ENCODE results near the gene ZMYM4.
A peak's percentile ranks its signal among the peaks of the same experiment; 100 is the strongest.
"Not testable (repeated sequence)": the region's sequence is repeated elsewhere in the genome, so short reads cannot be mapped to it uniquely, and the experiment has no call there.

The ZMYM4 gene
- 52.2 to 115 (median 70.0) reads per million in 18 experiments for total RNA-seq

DNA sequence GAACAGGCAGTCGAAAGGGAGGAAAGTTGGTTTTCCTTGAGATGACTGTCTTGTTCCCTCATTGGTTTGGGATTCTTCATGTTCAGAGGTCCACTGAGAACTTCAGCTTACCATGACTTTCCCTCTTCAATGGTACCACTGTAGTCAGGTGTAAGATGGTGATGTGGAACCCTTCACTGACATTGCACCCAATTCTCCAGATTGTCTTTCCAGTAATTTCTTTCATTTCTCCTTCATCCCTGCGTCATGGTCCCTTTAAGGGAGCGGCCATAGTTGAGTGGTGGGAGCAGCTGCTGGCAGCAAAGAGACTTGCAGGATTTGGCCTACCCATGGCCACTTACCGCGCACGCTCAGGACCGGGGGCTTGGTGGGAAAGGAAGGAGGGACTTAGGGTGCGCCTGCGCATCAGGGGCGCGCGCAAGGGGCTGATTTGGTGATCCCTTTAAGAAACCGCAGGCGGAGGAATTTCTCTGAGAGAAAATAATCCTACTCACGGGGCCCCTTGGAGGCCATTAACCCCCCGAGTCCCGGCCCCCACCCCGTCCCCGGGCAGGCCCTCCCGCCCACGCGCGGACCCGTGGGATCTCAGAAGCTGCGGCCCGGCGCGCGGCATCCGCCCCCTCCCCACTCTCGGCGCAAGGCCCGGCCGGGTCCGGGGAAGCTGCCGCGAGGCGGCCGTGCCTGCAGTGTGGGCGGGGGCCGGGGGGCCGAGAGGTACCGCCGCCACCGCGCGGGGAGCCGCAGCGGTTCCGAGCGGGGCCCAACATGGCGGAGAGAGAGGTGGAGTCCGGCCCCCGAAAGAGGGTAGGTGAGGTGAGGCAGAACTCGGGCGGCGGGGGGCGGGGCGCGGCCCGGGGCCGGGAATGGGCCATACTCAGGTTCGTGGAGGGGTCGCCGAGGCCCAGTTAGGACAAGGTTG lies at the start of gene ZMYM4:
Gene ZMYM4, plus strand, starts transcription at position 428 of the 919 bp plus-strand sequence. Its CDS starts 338 bp downstream, at position 766.
- peak; percentile 96 to 97 for DNase-seq

DNA sequence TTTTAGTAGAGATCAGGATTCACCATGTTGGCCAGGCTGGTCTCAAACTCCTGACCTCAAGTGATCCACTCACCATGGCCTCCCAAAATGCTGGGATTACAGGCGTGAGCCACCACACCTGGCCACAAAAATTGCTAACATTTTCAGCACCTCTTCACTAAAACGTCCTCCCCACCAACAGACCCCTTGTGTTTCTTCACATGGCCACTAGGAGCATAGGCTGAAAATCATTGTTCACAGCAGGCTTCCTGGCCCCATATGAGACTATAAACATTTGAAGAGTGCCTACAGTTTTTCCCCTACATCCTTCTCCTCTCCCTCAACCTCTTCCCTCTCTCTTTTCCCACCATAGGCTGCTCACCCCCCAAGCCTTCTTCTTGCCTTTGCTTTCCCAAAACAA lies 47.5 kb upstream of the ZMYM4 start:
- DNase-seq = no peak

DNA sequence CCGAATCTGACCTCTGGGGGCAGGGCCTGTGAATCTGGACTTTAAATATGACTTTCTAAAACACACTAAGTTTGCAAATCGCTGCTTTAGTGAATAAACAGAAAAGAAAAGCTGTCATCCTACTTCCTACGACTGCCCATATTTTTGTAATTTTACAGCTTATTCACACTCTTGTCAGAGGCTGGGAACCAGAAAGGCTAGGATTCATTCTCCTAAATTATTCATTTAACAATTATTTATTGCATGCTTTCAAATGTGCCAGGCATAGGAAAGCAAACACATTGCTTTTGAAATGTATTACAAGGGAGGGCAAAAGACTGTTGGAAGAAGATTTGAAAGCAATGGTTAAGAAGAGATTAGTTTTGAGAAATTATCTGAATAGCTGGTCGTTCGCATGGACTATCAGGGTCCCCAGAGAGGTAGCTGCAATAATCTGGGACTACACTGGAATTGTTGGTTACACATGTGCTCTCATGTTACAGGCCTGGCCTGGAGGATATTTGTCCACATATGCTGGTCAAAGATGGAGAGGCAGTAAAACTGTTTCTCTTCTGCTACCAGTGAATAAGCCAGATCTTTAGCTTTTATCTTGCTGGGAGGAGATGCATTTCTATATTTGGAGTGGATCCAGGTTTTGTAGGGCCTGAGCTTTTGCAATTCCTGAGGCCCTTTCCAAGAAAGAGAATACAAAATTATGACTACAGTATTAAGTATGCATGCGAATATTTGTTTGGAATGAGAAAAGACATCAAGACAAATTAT lies 46.0 kb upstream of the ZMYM4 start:
- DNase-seq = no peak

DNA sequence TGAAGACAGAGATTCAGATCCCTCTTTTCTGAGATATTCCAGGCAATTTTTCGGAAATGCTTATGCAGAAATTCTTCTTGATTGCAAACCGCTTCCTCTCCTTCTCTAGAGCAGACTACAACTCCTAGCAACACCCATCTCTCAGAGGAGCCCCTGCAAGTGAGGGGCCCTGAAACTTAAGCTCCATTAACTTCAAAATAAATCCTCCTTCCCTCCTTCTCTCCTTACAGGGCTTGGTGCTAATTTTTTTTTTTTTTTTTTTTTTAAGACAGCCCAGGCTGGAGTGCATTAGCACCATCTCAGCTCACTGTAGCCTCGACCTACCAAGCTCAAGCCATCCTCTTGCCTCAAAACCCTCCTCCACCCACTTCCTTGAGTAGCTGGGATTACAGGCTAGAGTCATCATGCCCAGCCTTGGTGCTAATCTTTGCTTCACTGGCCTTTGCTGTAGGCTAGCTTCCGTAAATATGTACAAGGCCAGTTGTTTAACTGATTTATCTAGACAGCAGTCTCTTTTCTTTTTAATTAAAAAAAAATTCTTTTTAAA lies 45.4 kb upstream of the ZMYM4 start:
- no peak for DNase-seq

DNA sequence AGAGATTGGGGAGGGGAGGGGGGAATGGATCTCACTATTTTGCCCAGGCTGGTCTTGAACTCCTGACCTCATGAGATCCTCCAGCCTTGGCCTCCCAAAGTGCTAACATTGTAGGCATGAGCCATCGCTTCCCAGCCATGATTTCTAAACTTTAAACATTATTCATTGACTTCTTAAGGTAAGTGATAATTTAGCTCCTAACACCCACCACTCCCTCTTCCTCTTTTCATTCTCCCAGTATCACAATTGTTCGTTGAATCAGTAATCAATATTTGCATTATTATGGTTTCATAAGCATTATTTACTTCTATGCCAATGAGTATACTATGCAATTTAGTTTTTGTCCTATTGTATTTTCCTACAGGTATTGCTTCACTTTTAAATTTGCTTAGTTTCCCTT lies 42.0 kb upstream of the ZMYM4 start:
- no peak for DNase-seq

DNA sequence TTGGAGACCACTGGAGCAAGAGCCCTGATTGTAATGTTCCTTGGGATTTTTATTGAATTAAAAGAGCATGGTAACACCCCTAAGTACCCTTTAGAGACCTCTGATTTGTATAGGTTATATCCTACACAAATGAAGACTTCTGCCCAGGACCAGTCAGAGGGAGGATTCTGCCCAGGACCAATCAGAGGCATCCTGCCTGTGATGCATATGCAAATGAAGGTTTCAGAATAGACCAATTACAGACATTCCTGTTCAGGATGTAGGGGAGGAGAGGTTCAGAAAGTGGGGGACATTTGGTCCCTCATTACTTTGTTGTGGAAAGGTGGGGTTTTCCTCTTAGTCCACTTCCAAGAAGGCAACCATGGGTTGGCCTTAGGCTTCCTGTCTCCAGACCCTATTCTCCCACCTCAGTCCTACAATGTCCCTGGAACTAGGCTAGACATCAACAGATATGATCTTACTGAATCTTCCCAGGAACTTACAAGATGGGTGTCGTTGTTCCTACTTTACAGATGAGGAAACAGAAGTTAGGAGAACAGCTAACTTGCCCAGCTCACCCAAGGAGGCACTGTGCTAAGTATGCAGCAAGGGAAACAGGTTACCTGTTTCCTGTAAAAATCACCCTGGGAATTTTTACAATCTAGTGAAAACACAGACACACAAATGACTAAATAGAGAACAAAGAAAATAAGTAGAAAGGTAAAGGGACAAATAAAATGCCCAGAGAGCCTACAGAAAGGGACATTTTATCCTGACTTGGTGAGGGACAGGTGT lies 38.7 kb upstream of the ZMYM4 start:
- no peak for DNase-seq

DNA sequence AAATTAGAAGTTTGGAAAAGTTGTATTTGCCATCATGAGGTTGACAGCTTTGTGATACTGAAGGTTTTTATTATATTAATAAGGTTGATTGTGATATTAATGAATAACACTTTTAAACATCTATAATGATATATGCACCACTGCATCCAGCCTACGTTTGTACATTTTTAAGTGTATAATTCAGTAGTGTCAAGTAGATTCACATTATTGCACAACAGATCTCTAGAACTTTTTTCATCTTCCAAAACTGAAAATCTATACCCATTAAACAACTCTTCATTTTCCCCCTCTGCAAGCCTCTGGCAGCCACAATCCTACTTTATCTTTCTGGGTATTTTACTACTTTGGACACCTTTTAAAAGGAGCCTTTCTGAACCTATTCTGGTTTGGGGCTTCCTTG lies 37.2 kb upstream of the ZMYM4 start:
- DNase-seq = no peak

DNA sequence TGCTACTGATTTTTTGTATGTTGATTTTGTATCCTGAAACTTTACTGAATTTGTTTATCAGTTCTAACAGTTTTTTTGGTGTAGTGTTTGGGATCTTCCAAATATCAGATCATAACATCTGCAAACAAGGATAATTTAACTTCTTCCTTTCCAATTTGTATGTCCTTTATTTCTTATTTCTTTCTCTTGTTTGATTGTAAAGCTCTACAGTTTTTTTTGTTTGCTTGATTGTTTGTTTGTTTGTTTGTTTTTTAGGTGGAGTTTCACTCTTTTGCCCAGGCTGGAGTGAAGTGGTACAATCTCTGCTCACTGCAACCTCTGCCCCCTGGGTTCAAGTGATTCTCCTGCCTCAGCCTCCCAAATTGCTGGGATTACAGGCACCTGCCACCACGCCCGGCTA lies 31.7 kb upstream of the ZMYM4 start:
- not testable (repeated sequence) for DNase-seq

DNA sequence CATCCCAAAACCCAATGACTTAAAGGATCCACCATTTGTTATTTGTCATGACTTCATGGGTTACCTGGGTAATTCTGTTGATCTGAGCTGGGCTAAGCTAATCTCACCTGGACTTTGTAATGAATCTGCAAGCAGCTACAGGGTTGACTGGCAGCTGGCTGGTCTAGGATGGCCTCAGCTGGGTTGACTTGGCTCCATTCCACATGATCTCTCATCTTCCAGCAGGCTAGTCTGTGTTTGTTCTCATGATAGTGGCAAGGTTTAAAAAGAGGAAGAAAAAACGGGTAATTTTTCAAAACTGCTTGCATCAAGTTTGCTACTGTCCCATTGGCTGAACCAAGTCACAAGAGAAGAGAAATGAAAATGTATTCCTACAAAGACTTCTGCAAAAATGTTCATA lies 24.8 kb upstream of the ZMYM4 start:
- DNase-seq = peak; percentile 77 to 90

DNA sequence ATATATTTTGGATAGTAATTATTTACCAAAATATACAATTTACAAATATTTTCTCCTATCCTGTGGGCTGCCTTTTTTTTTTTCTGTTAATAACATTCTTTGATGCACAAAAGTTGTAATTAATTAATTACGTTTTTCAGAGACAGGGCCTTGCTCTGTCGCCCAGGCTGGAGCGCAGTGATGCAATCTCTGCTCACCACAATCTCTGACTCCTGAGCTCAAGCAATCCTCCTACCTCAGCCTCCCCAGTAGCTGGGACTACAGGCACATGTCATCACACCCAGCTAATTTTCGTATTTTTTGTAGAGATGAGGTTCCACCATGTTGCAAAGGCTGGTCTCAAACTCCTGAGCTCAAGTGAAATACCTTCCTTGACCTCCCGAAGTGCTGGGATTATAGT lies 21.3 kb upstream of the ZMYM4 start:
- DNase-seq = no peak

DNA sequence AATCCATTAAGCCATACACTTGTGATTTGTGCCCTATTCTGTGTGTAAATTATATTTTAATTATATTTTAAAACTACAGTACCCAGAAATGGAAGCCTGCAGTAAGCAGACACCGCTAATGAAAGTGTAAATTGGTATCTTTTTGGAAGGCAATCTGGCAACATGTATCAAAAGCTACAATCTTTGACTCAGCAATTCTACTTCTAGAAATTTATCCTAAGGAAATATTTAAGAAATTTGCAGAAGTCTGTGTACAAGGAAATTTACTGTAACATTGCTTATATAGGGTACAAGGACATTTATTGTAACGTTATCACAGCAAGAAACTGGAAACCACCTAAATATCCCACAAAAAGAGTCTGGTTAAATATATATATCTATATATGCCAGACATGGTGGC lies 14.6 kb upstream of the ZMYM4 start:
- DNase-seq = no peak

DNA sequence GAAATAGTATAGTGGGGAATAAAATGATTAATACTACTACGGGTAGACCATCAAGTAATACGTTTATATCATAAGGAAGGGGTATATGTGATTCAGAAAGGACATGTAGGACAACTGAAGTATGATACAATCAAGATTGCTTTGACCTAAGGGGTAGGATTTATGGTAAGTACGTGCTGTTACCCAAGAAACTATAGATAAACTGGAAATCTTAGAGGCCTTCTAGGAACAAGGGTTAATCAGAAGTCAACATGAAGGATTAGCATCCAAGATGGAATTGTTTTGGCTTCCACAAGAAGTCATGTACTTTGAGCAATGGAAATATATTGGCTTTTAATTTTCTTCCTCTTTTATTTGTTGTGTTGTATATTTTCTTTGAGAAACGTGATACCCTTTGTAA lies 13.2 kb upstream of the ZMYM4 start:
- no peak for DNase-seq

DNA sequence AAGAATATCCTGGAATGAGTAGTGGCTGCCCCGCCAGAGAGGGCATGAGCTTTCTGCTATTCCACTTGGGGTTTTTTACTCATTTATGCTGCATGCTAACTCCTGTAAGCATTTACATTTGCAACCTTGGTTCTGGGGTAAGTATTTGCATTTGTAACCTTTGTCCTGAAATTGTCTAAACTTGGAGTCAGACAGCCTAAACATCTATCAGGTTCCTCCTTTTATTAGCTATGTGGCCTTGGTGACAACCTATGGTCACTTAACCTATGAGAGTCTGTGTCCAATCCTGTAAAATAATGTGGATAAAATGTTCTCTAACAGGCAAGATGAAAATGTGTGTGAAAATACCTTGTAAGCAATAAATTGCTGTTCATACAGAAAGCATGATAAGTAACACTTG lies 8.9 kb upstream of the ZMYM4 start:
- DNase-seq = no peak

DNA sequence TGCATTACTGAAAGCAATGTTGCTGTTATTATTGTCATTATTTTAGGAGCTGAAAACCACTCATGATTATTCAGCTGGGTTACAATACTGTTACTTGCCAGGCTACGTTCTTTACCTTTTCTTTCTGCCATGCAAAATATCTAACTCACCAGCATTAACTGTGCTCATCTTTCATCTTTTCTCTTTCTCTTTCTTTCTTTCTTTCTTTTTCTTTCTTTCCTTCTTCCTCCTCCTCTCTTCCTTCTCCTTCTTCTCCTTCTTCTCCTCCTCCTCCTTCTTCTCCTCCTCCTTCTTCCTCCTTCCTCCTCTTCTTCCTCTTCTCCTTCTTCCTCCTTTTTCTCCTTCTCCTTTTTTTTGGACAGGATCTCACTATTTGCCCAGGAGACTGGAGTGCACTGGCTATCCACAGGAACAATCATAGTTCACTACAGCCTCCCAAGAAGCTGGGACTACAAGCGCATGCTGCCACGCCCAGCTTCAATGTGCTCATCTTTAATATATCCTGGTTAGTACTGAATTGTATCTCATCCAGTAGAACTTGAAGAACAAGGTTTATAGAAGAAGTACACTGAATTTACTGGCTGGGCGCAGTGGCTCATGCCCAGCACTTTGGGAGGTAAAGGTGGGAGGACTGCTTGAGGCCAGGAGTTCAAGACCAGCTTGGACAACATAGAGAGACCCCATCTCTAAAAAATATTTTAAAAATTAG lies 6.9 kb upstream of the ZMYM4 start:
- DNase-seq = no peak

DNA sequence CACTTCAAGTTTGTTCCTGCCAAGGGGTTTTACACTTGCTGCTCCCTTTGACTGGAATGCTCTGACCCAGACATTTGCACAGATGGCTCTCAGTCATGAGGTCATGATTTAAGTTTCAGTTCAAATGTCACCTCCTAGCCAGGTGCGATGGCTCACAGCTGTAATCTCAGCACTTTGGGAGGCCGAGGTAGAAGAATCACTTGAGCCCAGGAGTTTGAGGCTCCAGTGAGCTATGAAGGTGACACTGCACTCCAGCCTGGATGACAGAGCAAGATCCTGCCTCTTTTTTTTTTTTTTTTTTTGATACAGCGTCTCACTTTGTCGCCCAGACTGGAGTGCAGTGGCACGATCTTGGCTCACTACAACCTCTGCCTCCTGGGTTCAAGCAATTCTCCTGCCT lies 4.5 kb upstream of the ZMYM4 start:
- DNase-seq = no peak

DNA sequence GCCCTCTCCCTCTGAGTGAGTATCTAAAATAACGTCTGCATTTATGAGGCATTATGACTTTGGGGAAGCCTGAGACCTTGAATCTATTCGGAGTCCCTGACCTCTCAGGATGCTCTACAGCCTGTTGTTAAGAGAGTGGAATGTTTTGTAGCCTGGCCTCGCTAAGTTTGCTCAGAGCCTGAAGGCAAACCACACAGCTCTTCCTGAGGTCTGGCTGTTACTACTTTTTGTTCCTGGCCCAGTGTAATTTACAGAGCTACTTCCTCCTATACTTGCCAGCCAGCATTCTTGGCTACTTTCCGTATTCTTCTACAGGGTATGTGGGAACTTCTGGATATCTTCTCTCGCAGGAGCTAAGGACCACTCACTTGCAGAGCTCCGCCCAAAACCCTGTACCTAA lies 3.6 kb upstream of the ZMYM4 start:
- DNase-seq = peak; percentile 30 to 36

DNA sequence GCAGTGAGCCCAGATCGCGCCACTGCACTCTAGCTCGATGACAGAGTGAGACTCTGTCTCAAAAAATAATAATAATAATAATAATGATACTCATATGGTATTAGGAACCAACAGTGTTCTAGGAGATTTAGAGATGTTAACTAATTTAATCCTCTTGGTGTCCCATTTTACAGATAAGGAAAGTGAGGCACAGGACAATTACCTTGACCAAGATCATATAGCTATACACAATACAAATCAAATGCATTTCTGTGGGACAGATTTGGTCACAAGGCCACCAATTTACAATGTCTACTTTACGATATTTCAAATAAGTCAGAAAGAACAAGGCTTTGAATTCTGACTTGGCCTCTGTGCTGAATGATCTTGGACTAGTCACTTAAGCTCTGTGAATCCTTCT lies 2.2 kb upstream of the ZMYM4 start:
- no peak for DNase-seq

DNA sequence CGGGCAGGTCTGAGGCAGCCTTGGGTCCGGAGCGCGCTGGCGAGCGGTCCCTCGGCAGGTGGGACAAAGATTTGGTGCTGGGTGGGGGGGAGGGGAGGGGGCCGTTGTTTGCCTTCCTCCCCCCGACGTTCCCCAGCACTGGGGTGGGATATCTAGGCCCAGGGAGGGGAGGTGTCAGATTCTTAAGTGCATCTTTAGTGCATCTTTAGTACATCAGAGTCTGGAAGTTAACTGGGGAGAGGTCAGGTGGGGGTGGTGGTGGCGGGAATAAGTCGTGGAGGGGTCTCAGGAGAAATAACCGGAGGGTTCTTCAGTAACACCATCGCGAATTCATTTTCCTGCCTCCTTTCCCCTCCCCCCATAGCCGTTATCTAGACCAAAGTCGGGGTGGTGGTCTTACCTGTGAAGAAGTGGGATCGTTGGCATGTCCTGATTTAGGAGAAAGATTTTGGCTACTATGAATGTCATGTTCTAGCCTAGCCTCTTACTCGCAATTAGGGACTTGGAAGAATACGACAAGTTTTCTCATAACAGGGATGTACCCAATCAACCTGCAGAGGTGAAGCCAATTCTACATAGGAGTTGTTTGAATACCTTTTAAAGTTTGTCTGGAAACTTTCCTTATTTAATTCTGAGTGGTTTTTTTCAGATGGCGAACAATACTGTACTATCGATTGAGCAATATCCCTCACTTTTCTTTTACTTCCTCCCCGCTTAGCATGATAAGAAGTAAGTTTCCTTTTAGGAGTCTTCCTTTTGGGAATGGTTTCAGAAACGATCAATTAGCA lies 886 bp downstream of the ZMYM4 start:
- peak in 1 of 2 donors; percentile 22 for DNase-seq

DNA sequence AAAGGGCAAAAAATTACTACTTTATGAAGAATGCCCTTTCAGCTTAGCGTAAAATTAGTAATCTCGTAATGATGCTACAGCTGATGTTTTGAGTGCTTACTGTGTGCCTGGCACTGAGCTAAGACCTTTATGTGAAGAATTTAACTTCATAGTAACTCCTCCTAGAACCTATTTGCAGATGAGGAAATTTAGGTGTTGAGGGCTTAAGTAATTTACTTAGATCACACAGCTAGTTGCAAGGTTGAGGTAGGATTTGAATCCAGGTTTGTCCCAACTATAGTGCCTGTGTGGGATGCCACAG lies 1.4 kb downstream of the ZMYM4 start:
- DNase-seq = no peak

DNA sequence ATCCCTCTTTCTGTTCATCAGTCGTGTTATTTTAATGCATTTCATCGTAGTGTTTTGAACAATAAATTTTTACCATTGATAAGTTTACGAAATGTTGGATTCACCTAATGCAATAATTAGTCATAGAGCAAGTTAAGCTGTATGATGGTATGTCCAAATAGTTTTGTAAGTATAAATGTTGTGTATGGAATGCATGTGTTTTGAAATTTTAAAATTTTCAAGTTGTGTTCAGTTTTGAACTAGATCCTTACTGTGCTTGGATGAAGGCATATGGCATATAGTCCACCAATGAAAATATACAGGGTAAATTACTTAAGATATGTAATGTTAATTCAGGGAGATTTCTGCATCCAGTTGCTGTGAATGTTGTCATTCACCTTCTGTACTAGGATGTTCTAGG lies 2.3 kb downstream of the ZMYM4 start:
- no peak for DNase-seq

DNA sequence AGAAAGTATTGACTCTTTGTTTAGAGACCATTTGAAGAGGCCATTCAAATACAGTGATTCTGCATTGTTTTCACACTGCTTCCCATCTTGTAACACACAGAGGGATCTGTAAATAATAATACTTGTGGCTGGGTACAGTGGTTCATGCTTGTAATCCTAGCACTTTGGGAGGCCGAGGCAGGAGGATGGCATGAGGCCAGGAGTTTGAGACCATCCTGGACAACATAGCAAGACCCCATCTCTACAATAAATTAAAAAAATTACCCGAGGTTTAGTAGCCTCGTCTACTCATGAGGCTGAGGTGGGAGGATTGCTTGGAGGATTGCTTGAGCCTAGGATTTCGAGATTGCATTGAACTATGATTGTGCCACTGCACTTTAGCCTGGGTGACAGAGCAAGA lies 5.7 kb downstream of the ZMYM4 start:
- DNase-seq = no peak

All from inflammatory macrophage (primary cell).